Peyer's patch (tissue), 4 donors: Measurements from ENCODE around the gene MLH1. TPM values are rescaled to one million over a fixed set of nuclear protein-coding genes. Genes with fewer than 3 reads are reported as not detected.

Experiments used
- DNase-seq, 3 donors: peaks; one replicate each; pipeline ENCODE4 v3.0.0-alpha.2; 2017 to 2019
- H3K27ac ChIP-seq, 4 donors: fragments of 200-600 bp; sonication (generic); one replicate each; pipeline ENCODE4 v1.5.1; 2016 to 2019
- H3K27me3 ChIP-seq, 2 donors: fragments of 200-600 bp; sonication (generic); one replicate each; pipeline ENCODE4 v1.5.1; 2019
- H3K36me3 ChIP-seq, 3 donors: fragments of 200-600 bp; sonication (generic); one replicate each; pipeline ENCODE4 v1.5.1; 2016 to 2019
- H3K4me1 ChIP-seq, 4 donors: fragments of 200-600 bp; sonication (generic); one replicate each; pipeline ENCODE4 v1.5.1; 2016 to 2019
- H3K4me3 ChIP-seq, 4 donors: fragments of 200-600 bp; sonication (generic); 1 replicate in 3 of 4; 2 replicates in 1 of 4; pipeline ENCODE4 v1.5.1; 2016 to 2019; ENCODE audit warnings: mild to moderate bottlenecking in 1 of 4
- H3K9me3 ChIP-seq, 4 donors: fragments of 200-600 bp; sonication (generic); one replicate each; pipeline ENCODE4 v1.5.1; 2016 to 2019; ENCODE audit warnings: mild to moderate bottlenecking in 1 of 4
- CTCF ChIP-seq, 6 experiments: fragments of 450-650 bp in 4 of 6; fragments of 200-600 bp in 2 of 6; sonication (generic) in 1 of 6; IDR thresholded peaks; one replicate each; pipeline ENCODE4 v1.5.1; 2017 to 2019; ENCODE audit warnings: antibody characterized with exemption in 6 of 6, mild to moderate bottlenecking in 3 of 6, moderate library complexity in 1 of 6
- POLR2A ChIP-seq, 2 donors: fragments of 450-650 bp; IDR thresholded peaks; one replicate each; pipeline ENCODE4 v1.5.1; 2017; ENCODE audit warnings: antibody characterized with exemption in 2 of 2, mild to moderate bottlenecking in 2 of 2, moderate library complexity in 2 of 2
- total RNA-seq, 4 donors: library from RNA; depleted of rRNA; stranded (reverse); fragments of >200 nt; gene quantifications; one replicate each; pipeline ENCODE4 v1.1.0, GENCODE V29; 2016

The MLH1 gene
- total RNA-seq, 4 donors from 2014 or later = 21.4 to 149 (median 27.4) TPM

DNA sequence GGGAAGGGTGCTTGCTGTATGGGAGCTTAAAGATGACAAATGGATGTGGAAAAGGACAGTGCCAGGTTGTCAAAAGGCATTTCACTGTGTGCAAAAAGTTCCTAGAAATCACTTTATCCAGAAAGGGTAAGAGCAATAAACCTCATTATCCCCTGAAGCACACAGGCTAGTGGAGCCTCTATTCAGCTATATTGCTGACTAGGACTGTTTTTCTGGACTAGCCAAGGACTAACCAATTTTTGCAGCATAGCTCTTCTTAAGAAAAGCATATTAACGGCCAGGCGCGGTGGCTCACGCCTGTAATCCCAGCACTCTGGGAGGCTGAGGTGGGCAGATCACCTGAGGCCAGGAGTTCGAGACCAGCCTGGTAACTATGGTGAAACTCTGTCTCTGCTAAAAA is 64.8 kb downstream of the MLH1 start:
- Histone ChIP-seq H3K4me1 (peaks cover 0 to 4% (median 0%) of the 10 kb centered on the region in 4 donors), H3K4me3 (no peak overlapping the region), H3K36me3 (peaks cover 0 to 91% (median 0%) of the 10 kb centered on the region in 3 donors), H3K27ac (no peak overlapping the region), H3K27me3 (no peaks in the 10 kb centered on the region), H3K9me3 (no peaks in the 10 kb centered on the region)
- no peak for DNase-seq
- TF ChIP-seq POLR2A (IDR thresholded peaks at IDR 0.05) (no peak), CTCF (IDR thresholded peaks at IDR 0.05) (no peak)

GRCh38 chr3:37064747-37065146 is 71.4 kb downstream of the MLH1 start:
- DNase-seq = no peak
- Histone ChIP-seq H3K36me3 (peaks cover 0 to 66% (median 0%) of the 10 kb centered on the region in 3 donors), H3K27me3 (no peaks in the 10 kb centered on the region), H3K9me3 (no peaks in the 10 kb centered on the region), H3K4me1 (no peaks in the 10 kb centered on the region), H3K4me3 (no peak overlapping the region), H3K27ac (no peak overlapping the region)
- TF ChIP-seq CTCF (IDR thresholded peaks at IDR 0.05) (no peak), POLR2A (IDR thresholded peaks at IDR 0.05) (no peak)

GRCh38 chr3:37067577-37067976 is 74.3 kb downstream of the MLH1 start:
- no peak for DNase-seq
- Histone ChIP-seq H3K36me3 (peaks cover 0 to 51% (median 0%) of the 10 kb centered on the region in 3 donors), H3K4me3 (no peak overlapping the region)

DNA sequence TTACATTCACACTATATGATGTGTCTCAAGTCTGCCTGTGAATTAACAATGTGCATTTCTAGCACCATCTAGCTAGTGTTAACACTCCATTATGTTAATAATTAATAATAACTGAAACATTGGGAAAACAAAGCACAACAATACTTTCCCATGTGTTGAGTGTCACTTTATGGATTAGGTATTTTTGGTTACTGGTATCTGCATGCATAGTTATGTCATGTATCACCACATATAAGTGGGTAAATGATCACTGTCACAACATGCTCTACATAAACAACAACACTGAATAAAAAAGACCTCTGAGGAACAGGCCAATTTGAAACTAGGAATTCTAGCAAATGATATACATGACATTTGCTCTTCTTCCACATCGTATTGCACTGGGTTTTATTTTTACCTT is 74.7 kb downstream of the MLH1 start:
- Histone ChIP-seq H3K36me3 (peaks cover 0 to 51% (median 0%) of the 10 kb centered on the region in 3 donors), H3K9me3 (no peaks in the 10 kb centered on the region), H3K4me3 (no peak overlapping the region), H3K27me3 (no peaks in the 10 kb centered on the region), H3K4me1 (no peaks in the 10 kb centered on the region), H3K27ac (no peak overlapping the region)
- TF ChIP-seq POLR2A (IDR thresholded peaks at IDR 0.05) (no peak), CTCF (IDR thresholded peaks at IDR 0.05) (no peak)
- no peak for DNase-seq

More at GRCh38 chr3:37067577-37067976, 74.3 kb downstream of the MLH1 start:
- H3K27ac ChIP-seq = no peak overlapping the region
- no peaks in the 10 kb centered on the region for H3K27me3 ChIP-seq
- no peak for TF ChIP-seq POLR2A (IDR thresholded peaks at IDR 0.05)
- no peaks in the 10 kb centered on the region for H3K4me1 ChIP-seq
- H3K9me3 ChIP-seq = no peaks in the 10 kb centered on the region

GRCh38 chr3:37071921-37072320 is 78.6 kb downstream of the MLH1 start:
- H3K9me3 ChIP-seq = no peaks in the 10 kb centered on the region

DNA sequence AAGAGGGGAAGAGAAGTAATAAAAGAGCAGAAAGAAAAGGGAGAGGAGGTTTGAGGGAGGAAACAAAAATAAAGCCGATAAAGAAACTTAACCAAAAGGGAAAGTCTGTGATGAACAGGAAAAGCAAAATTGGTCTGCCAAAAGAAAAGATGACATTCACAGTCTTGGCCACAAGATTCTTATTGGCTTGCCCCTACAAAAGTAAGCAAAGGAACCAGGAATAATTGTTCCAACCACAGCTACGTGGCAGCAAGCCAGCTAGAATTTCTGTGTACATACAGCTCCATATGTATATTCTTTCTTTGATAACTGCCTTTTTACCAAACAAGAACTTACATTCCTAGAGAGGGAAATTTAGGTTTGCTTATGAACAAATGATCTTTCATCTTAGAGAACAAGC is 79.6 kb downstream of the MLH1 start:
- TF ChIP-seq POLR2A (IDR thresholded peaks at IDR 0.05) (no peak), CTCF (IDR thresholded peaks at IDR 0.05) (no peak)
- no peaks in the 10 kb centered on the region for H3K9me3 ChIP-seq
- no peak overlapping the region for H3K4me3 ChIP-seq
- DNase-seq = no peak
- H3K27ac ChIP-seq = no peak overlapping the region
- no peaks in the 10 kb centered on the region for H3K4me1 ChIP-seq
- H3K27me3 ChIP-seq = no peaks in the 10 kb centered on the region
- peaks cover 0 to 71% (median 0%) of the 10 kb centered on the region in 3 donors for H3K36me3 ChIP-seq

More at GRCh38 chr3:37071921-37072320, 78.6 kb downstream of the MLH1 start:
- Histone ChIP-seq H3K4me3 (no peak overlapping the region), H3K27me3 (no peaks in the 10 kb centered on the region), H3K36me3 (peaks cover 0 to 62% (median 0%) of the 10 kb centered on the region in 3 donors), H3K27ac (no peak overlapping the region), H3K4me1 (no peaks in the 10 kb centered on the region)
- no peak for DNase-seq
- TF ChIP-seq CTCF (IDR thresholded peaks at IDR 0.05) (no peak), POLR2A (IDR thresholded peaks at IDR 0.05) (no peak)
